Gastroesophageal sphincter (tissue), 3 donors: ENCODE data around the gene HS3ST2.

Experiments used
- CTCF ChIP-seq, 4 experiments: fragments of 200-600 bp in 2 of 4; fragments of 450-650 bp in 2 of 4; sonication (generic) in 1 of 4; IDR thresholded peaks; one replicate each; pipeline ENCODE4 v1.5.1; 2017 to 2019; ENCODE audit warnings: antibody characterized with exemption in 4 of 4, mild to moderate bottlenecking in 2 of 4, moderate library complexity in 2 of 4
- EP300 ChIP-seq: sonication (generic); formaldehyde crosslinking; IDR thresholded peaks from one replicate; pipeline ENCODE4 v1.6.1; 2017; ENCODE audit warnings: antibody characterized with exemption, mild to moderate bottlenecking
- POLR2A ChIP-seq, 2 donors: fragments of 450-650 bp; IDR thresholded peaks; one replicate each; pipeline ENCODE4 v1.6.1; 2017; ENCODE audit warnings: antibody characterized with exemption in 2 of 2, mild to moderate bottlenecking in 2 of 2, moderate library complexity in 1 of 2
- POLR2AphosphoS5 ChIP-seq: sonication (generic); formaldehyde crosslinking; IDR thresholded peaks from one replicate; pipeline ENCODE4 v1.6.1; 2017; ENCODE audit warnings: antibody characterized with exemption

GRCh38 chr16:22862046-22862445 is 48.1 kb downstream of the HS3ST2 start:
- no peak for TF ChIP-seq CTCF (IDR thresholded peaks at IDR 0.05)
- no peak for TF ChIP-seq POLR2A (IDR thresholded peaks at IDR 0.05)
- TF ChIP-seq POLR2AphosphoS5: no peak
- TF ChIP-seq EP300: no peak
